Calu3 (cell line): ENCODE results near the gene ADAMTS17. TPM values are rescaled to one million over a fixed set of nuclear protein-coding genes. Genes with fewer than 3 reads are reported as not detected.

Source experiments
- BruUV-seq: library from RNA; stranded (reverse); fragments of 400-500 nt; replicated peaks from 2 replicates; lab custom pipeline; 2021; lab: Mats Ljungman, UMichigan
- CTCF ChIA-PET: fragments of 300-600 bp; sonication (Branson Sonifier 250); formaldehyde crosslinking; loops from one replicate; lab custom pipeline; 2022; ENCODE audit warnings: antibody characterized with exemption; lab: Charles Lee
- DNase-seq: peaks from one replicate; pipeline ENCODE4 v3.0.0; 2022
- H3K27ac Mint-ChIP-seq: one replicate; pipeline ENCODE4 v1.8.0; 2022; ENCODE audit warnings: mixed read lengths; ENCODE audit not compliant: unreplicated experiment
- H3K27me3 Mint-ChIP-seq: one replicate; pipeline ENCODE4 v1.8.0; 2022; ENCODE audit warnings: mixed read lengths; ENCODE audit not compliant: unreplicated experiment
- H3K36me3 Mint-ChIP-seq: one replicate; pipeline ENCODE4 v1.8.0; 2022; ENCODE audit warnings: mild to moderate bottlenecking, moderate library complexity, mixed read lengths; ENCODE audit not compliant: insufficient read depth, unreplicated experiment
- H3K4me1 Mint-ChIP-seq: one replicate; pipeline ENCODE4 v1.8.0; 2022; ENCODE audit warnings: mild to moderate bottlenecking, low read depth, mixed read lengths; ENCODE audit not compliant: unreplicated experiment
- H3K4me3 Mint-ChIP-seq: one replicate; pipeline ENCODE4 v1.8.0; 2022; ENCODE audit warnings: mild to moderate bottlenecking, low read depth, moderate library complexity, mixed read lengths; ENCODE audit not compliant: unreplicated experiment
- H3K9me3 Mint-ChIP-seq: one replicate; pipeline ENCODE4 v1.8.0; 2022; ENCODE audit warnings: low read depth, mixed read lengths; ENCODE audit not compliant: unreplicated experiment
- CTCF ChIP-seq: fragments of 200-600 bp; IDR thresholded peaks from one replicate; pipeline ENCODE4 v1.8.0; 2022; ENCODE audit warnings: antibody characterized with exemption; ENCODE audit not compliant: unreplicated experiment
- intact Hi-C: fragments of 100-400 bp; cut with micrococcal nuclease; formaldehyde crosslinking; loops from one replicate; pipeline ENCODE4 v1.10.0; 2022; ENCODE audit not compliant: unreplicated experiment
- total RNA-seq: library from RNA; stranded (reverse); gene quantifications from 2 replicates; pipeline ENCODE4 v1.2.3, GENCODE V29; 2022

Gene ADAMTS17
- total RNA-seq, 1 experiment from 2014 or later: 3.5 TPM

- Mint-ChIP-seq H3K4me3 (no peak overlapping the region), H3K27me3 (no peaks in the 10 kb centered on the region), H3K27ac (no peak overlapping the region), H3K4me1 (no peaks in the 10 kb centered on the region), H3K9me3 (peaks cover 10% of the 10 kb centered on the region), H3K36me3 (no peaks in the 10 kb centered on the region)
- CTCF ChIA-PET: interaction anchor here (1.5 kb wide), 1 partner anchor 11 kb away, joined by 3 read pairs; no protein-coding TSS in a partner anchor
- no TSS peak for BruUV-seq
- no peak for TF ChIP-seq CTCF
- intact Hi-C loops: no loop called here
- no peak for DNase-seq
Observed at GRCh38 chr15:100048736-100049135, 293.0 kb downstream of the ADAMTS17 start.

GRCh38 chr15:100043692-100044091, 298.1 kb downstream of the ADAMTS17 start:
- Mint-ChIP-seq H3K36me3 (no peaks in the 10 kb centered on the region), H3K27me3 (no peaks in the 10 kb centered on the region), H3K9me3 (peaks cover 10% of the 10 kb centered on the region), H3K4me3 (no peak overlapping the region), H3K27ac (no peak overlapping the region), H3K4me1 (no peaks in the 10 kb centered on the region)
- no peak for TF ChIP-seq CTCF
- no peak for DNase-seq
- BruUV-seq: no TSS peak
- CTCF ChIA-PET: no interaction called here
- intact Hi-C loops: no loop called here

- TF ChIP-seq CTCF: no peak
- H3K4me3 Mint-ChIP-seq: no peak overlapping the region
- H3K27ac Mint-ChIP-seq: no peak overlapping the region
Observed at GRCh38 chr15:100043068-100043641, 298.6 kb downstream of the ADAMTS17 start.

GRCh38 chr15:100042558-100042957, 299.2 kb downstream of the ADAMTS17 start:
- no peak for TF ChIP-seq CTCF
- Mint-ChIP-seq H3K27me3 (no peaks in the 10 kb centered on the region), H3K27ac (no peak overlapping the region), H3K4me3 (no peak overlapping the region), H3K9me3 (peaks cover 7% of the 10 kb centered on the region), H3K36me3 (no peaks in the 10 kb centered on the region), H3K4me1 (no peaks in the 10 kb centered on the region)
- intact Hi-C loops: no loop called here
- DNase-seq: no peak
- CTCF ChIA-PET: no interaction called here
- no TSS peak for BruUV-seq

More at GRCh38 chr15:100043068-100043641, 298.6 kb downstream of the ADAMTS17 start:
- Mint-ChIP-seq H3K4me1 (no peaks in the 10 kb centered on the region), H3K27me3 (no peaks in the 10 kb centered on the region), H3K9me3 (peaks cover 10% of the 10 kb centered on the region), H3K36me3 (no peaks in the 10 kb centered on the region)
- BruUV-seq: no TSS peak
- CTCF ChIA-PET: no interaction called here
- peak; percentile 25 for DNase-seq
- intact Hi-C loops: no loop called here
